NCI-H446 treated with DMSO at 0.1 percent for 48 hours (cell line): Measurements from ENCODE around the gene SPATS2L.

Source experiments
- DNase-seq: peaks from one replicate; lab custom pipeline; 2025; lab: John Stamatoyannopoulos, UW

The SPATS2L gene, protein sequence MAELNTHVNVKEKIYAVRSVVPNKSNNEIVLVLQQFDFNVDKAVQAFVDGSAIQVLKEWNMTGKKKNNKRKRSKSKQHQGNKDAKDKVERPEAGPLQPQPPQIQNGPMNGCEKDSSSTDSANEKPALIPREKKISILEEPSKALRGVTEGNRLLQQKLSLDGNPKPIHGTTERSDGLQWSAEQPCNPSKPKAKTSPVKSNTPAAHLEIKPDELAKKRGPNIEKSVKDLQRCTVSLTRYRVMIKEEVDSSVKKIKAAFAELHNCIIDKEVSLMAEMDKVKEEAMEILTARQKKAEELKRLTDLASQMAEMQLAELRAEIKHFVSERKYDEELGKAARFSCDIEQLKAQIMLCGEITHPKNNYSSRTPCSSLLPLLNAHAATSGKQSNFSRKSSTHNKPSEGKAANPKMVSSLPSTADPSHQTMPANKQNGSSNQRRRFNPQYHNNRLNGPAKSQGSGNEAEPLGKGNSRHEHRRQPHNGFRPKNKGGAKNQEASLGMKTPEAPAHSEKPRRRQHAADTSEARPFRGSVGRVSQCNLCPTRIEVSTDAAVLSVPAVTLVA

DNA sequence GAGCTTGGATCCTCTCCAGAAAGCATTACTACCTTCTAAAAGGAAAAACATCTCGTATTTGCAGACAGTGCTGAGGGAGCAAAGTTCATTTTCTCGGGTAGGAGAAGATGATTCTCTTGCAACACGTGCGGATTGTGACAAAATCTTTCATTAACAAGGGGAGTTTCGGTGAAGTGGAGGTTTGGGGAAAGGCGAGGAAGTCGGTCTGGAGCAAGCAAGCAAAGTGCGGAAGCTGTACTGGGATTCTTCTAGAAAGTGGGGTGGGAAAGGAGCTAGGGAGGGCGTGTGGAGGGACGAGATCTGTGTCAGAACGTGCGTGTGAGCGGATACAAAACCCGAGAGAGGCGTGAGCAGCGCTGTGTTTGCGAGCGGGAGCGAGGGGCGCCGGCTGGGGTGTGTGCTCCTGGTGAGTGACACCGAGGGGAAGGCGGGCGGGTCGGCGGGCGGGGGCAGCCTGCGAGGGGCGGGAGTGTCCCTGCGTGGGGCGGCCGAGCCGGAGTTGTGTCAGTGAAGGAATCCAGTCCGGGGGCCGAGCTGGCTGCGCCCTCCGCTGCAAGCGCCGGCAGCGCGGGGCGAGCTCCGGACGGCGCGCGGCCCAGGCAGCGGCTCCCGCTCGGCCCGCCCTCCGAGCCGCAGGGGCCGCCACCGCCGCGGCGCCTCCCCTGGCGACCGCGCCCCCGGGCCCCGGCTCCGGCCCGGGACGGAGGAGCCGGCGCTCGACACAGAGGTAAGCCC, at the start of gene SPATS2L:
Gene SPATS2L (plus strand): TSS at position 498 of the 735 bp plus-strand sequence. CDS start 82,552 bp downstream, outside the sequence.
- no peak for DNase-seq

DNA sequence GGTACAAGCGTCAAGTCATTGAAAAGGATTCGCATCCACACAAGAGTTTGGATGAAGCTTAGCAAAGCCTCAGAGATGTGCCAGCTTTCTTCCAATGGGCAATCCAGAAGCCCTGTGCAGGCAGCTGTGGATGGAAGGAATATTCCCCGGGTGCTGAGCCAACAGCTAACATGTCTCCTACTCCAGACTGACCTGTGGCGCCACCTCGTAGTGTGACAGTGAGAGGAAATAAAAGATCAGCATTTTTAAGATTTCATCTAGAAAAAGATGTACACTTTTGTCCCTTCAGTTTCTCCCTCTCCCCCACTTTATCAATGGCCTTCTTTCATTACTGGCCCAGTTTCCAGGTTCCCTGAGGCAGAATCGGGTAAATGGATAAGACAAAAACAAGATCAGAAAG, 48.9 kb upstream of the SPATS2L start:
- no peak for DNase-seq

GRCh38 chr2:200258081-200258480, 48.4 kb upstream of the SPATS2L start:
- no peak for DNase-seq

- no peak for DNase-seq
These were observed 47.5 kb upstream of the SPATS2L start for GRCh38 chr2:200258881-200259576.

- no peak for DNase-seq
These were observed 46.9 kb upstream of the SPATS2L start for GRCh38 chr2:200259577-200259957.

GRCh38 chr2:200262047-200262446, 44.4 kb upstream of the SPATS2L start:
- no peak for DNase-seq

GRCh38 chr2:200263279-200263678, 43.2 kb upstream of the SPATS2L start:
- DNase-seq: no peak

- no peak for DNase-seq
These were observed 41.9 kb upstream of the SPATS2L start for GRCh38 chr2:200264631-200265030.

DNA sequence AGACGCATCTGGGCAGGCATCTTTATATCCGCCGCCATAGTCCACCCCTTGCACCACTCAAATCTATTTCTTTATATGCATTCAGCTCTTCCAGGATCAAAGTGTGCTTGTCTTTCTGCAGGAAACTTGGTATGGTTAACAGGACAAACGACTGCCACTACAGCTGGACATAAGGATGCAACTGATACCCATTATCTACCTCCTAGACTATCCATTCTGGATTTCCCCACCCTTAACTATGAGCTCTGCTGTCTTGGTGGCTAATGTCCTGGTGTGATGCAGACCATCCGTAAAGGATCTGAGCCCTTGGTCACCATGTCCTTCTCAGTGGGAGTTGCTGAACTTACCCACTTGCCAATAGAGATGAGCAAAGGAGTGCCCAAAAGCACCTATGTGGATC, 40.1 kb upstream of the SPATS2L start:
- DNase-seq: no peak

- no peak for DNase-seq
These were observed 39.1 kb upstream of the SPATS2L start for GRCh38 chr2:200267350-200267749.

DNA sequence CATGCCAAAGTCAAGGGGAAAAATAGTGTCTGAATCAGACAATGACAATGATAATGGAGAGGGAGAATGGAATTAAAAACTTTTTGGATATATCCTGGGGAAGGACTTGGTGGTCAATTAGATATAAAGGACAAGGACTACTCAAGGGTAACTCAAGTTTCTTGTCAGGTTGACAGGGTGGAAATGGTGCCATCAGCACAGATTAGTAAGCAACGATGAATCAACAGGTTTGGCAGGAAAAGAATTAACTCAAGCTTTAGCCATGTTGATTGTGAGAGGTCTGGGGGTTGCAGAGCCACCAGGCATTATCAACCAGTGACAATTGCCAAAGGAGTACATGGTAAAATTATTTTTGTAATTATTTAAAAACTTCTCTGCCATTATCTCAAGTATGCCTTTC, 35.8 kb upstream of the SPATS2L start:
- no peak for DNase-seq

- DNase-seq: no peak
These were observed 34.2 kb upstream of the SPATS2L start for GRCh38 chr2:200272320-200272719.

DNA sequence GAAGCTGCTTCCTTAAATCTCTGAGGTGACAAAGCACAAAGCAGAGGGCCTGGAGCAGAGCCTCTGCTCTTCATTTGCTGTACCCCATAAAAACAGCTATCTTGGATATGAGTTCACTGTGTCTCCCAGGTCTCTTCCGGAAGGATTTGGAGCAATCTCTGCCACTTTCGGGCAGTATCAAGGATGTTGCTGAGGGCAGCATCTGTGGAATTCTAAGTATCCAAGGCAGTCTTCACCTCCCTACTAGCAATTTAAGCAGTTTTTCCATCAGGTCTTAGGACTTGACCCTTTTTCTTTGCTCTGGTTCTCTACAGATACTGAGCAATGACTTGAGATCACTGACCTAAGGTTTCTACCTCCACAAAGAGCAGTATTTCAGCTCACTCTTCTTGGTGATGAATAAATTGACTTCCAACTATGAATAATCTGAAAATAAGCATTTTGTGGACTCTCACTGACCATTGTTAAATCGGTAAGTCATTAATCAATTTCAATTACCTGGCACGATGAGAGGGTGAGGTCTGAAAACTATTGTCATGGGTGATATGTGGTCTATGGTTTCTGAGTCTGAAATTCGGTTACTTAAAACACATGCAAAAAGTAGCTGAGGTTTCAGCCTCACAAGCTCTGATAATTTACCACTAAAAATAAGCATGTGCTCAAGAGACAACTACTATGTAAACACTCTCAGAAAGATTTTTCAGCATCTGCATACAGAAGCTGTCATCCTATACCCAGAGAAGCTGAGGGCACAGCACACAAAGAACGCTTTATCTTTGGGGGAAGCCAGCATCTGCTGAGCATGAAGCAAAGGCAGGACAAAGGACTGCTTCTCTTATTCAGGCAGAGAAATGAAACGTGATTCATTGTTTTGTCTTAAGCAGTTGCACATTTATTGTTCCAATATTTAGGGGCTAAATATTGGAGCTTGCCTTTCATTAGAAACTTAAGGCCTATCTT, 32.1 kb upstream of the SPATS2L start:
- DNase-seq: no peak

DNA sequence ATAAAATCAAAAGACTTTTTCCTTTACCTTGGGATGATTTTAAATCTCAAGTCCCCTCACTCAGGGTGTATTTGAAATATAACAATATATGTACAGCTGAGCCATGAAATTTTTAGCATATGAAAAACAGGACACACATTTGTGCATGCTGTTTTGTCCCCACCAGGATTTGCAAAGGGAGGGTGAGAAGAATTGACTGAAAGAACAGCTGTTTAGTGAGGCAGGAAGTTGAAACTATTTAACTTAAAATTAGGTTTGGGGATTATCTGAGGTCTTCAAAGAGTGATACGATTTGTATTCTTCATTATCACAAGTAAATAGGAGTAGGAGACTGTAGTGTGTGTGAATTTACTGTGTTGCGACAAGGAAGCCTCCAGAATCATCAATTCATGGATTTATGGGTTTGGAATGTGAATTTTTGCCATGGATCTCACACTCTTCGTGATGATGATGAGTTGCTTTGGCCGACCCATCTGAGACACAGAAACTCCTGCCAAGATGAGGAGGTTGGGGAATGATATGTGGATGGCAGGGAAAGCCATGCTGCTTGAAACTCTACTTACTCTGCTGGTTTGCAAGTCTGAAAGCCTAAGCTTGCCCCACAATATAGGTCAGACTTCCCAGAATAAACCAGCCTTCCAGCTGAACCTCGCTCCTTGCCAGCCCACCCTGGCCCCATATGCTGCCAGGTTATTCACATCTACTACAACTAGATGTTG, 31.0 kb upstream of the SPATS2L start:
- no peak for DNase-seq

DNA sequence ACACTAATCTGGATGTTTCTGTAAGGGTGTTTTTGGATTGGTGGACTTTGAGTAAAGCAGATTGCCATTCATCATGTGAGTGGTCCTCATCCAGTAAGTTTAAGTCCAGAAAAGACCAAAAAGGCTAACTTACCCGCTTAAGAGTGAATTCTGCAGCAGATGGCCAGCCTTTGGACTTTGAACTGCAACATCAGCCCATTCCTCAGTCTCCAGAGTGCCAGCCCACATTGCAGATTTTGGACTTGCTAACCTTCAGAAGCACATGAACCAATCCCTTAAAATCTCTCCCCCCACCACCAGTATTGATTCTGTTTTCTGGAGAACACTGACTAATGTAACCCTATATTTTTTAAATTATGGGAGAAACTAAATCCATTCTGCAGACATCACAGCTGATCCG, 30.0 kb upstream of the SPATS2L start:
- DNase-seq: no peak

GRCh38 chr2:200278694-200279316, 27.7 kb upstream of the SPATS2L start:
- no peak for DNase-seq

- no peak for DNase-seq
These were observed 26.6 kb upstream of the SPATS2L start for GRCh38 chr2:200279857-200280256.

- DNase-seq: no peak
These were observed 19.9 kb upstream of the SPATS2L start for GRCh38 chr2:200286578-200286977.

DNA sequence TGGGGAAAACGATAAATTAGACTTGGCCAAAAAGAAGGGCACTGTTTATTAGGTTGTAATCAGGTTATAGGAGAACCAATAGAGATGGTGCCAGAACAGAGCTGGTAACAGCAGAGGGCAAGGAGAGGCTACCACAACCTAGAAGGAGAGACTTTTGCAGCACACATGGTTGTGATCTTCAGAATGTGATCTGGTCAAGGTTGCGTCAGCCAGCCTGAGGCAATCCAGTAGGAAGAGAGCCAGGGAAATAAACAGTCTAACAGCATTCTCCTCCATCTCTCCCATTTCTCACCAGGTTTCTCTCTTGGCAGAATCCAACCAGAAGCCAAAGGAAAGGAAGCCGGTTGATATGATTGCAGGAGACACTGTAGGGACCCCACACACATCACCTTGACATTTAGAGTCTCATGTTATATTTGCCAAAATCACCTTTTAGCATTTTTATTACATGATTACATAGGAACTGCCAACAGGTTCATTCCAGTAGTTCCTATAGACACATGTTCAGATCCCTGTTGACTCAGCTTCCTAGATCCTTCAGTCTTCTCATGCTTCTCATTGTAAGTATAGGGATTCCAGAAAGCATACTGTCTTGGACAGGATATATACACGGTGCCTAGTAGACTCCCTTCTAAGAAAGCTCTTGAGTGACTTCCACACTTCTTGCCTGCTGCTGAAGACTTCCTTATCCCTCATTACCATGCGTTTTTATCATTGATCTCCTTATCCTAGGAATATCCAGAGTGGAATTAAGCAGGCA, 17.6 kb upstream of the SPATS2L start:
- DNase-seq: no peak
